Body of pancreas (tissue), 4 donors: ENCODE measurements around the gene PELI3. TPM values are rescaled to one million over a fixed set of nuclear protein-coding genes. Genes with fewer than 3 reads are reported as not detected.
A peak's percentile ranks its signal among the peaks of the same experiment; 100 is the strongest.

Experiments used
- ATAC-seq: fragments of 150-250 bp; one replicate; pipeline ENCODE4 v1.9.1; 2016
- DNase-seq, 4 donors: peaks; one replicate each; pipeline ENCODE4 v3.0.0-alpha.2; 2019
- H3K27ac ChIP-seq, 4 donors: fragments of 200-600 bp; sonication (generic); 1 replicate in 3 of 4; 2 replicates in 1 of 4; pipeline versions ENCODE4 v1.5.1 to v1.6.1; 2016 to 2019; ENCODE audit warnings: mild to moderate bottlenecking in 1 of 4, mixed read lengths in 1 of 4, moderate library complexity in 1 of 4
- H3K27me3 ChIP-seq, 2 donors: fragments of 200-600 bp; sonication (generic); one replicate each; pipeline ENCODE4 v1.6.0; 2016; ENCODE audit warnings: mild to moderate bottlenecking in 1 of 2
- H3K36me3 ChIP-seq, 2 donors: fragments of 200-600 bp; sonication (generic); replicated peaks in 1 of 2; 2 replicates each; pipeline ENCODE4 v1.5.1; 2016; ENCODE audit warnings: low read depth in 2 of 2; ENCODE audit not compliant: insufficient read depth in 1 of 2
- H3K4me1 ChIP-seq: fragments of 200-600 bp; sonication (generic); one replicate; pipeline ENCODE4 v1.6.0; 2016
- H3K4me3 ChIP-seq, 2 donors: fragments of 200-600 bp; sonication (generic); 1 replicate in 1 of 2; 2 replicates in 1 of 2; pipeline ENCODE4 v1.5.1; 2016 to 2019
- H3K9me3 ChIP-seq, 3 donors: fragments of 200-600 bp; sonication (generic); 1 replicate in 2 of 3; 2 replicates in 1 of 3; pipeline ENCODE4 v1.5.1; 2016
- CTCF ChIP-seq, 7 experiments: fragments of 450-650 bp in 4 of 7; fragments of 200-600 bp in 3 of 7; sonication (generic) in 3 of 7; IDR thresholded peaks; one replicate each; pipeline ENCODE4 v1.5.1; 2016 to 2019; ENCODE audit warnings: antibody characterized with exemption in 7 of 7
- POLR2A ChIP-seq, 3 donors: fragments of 450-650 bp; IDR thresholded peaks; one replicate each; pipeline ENCODE4 v1.6.1; 2016; ENCODE audit warnings: antibody characterized with exemption in 3 of 3, mild to moderate bottlenecking in 2 of 3
- WGBS, 2 donors: methylation state at CpG; one replicate each; pipeline ENCODE4 v1.1.5; 2017; 5-methylcytosine and 5-hydroxymethylcytosine counted together
- intact Hi-C: fragments of 100-400 bp; cut with DNase I; formaldehyde crosslinking; loops from one replicate; pipeline ENCODE4 v1.15.1; 2023
- total RNA-seq, 2 donors: library from RNA; depleted of rRNA; stranded (reverse); fragments of >200 nt; gene quantifications; one replicate each; pipeline ENCODE4 v1.1.0, GENCODE V29; 2016

PELI3 gene
- 10 to 100 TPM in 1 of 2 donors, 1 to 10 TPM in 1; 7.6 to 10.9 TPM for total RNA-seq

- Histone ChIP-seq H3K27me3 (no peaks in the 10 kb centered on the region), H3K27ac (peak within 1 kb of the TSS; percentile 44 to 80 (median 68)), H3K4me1 (peaks cover 17% of the 10 kb centered on the region), H3K4me3 (peak within 1 kb of the TSS; percentile 41), H3K36me3 (no peaks in the 10 kb centered on the region), H3K9me3 (no peaks in the 10 kb centered on the region)
- ATAC-seq (peak; percentile 95), DNase-seq (peak; percentile 92 to 95 (median 95))
- 1 to 4% methylated on average over 16 to 41 of the region's 63 CpGs for WGBS, 2 donors
- intact Hi-C loops: no loop called here
- no peak for TF ChIP-seq CTCF (IDR thresholded peaks at IDR 0.05)
- peak in 2 of 3 donors; percentile 52 to 59 for TF ChIP-seq POLR2A (IDR thresholded peaks at IDR 0.05)
Observed at GRCh38 chr11:66466225-66467033, at the start of gene PELI3. TSS of gene PELI3 (plus strand) at chr11:66466905. CDS start at chr11:66468129, 1,224 bp downstream.

GRCh38 chr11:66417000-66417399 is 49.7 kb upstream of the PELI3 start:
- no peak overlapping the region for H3K27ac ChIP-seq
- H3K9me3 ChIP-seq: no peaks in the 10 kb centered on the region
- WGBS, 2 donors: 49 to 51% methylated on average over 11 of the region's 11 CpGs
- TF ChIP-seq CTCF (IDR thresholded peaks at IDR 0.05) (no peak), POLR2A (IDR thresholded peaks at IDR 0.05) (no peak)
- H3K4me1 ChIP-seq: peaks cover 8% of the 10 kb centered on the region
- no peak overlapping the region for H3K4me3 ChIP-seq
- no peaks in the 10 kb centered on the region for H3K27me3 ChIP-seq
- ATAC-seq: no peak
- intact Hi-C loops: no loop called here
- no peak for DNase-seq
- H3K36me3 ChIP-seq: no peaks in the 10 kb centered on the region

- Histone ChIP-seq H3K9me3 (no peaks in the 10 kb centered on the region), H3K4me1 (peaks cover 8% of the 10 kb centered on the region), H3K27ac (no peak overlapping the region), H3K27me3 (no peaks in the 10 kb centered on the region), H3K36me3 (no peaks in the 10 kb centered on the region), H3K4me3 (no peak overlapping the region)
- ATAC-seq: peak; percentile 30
- no peak for TF ChIP-seq POLR2A (IDR thresholded peaks at IDR 0.05)
- peak in 3 of 7 experiments; percentile 4 to 28 (median 25) for TF ChIP-seq CTCF (IDR thresholded peaks at IDR 0.05)
- intact Hi-C loops: no loop called here
- 4 to 12% methylated on average over 16 of the region's 16 CpGs for WGBS, 2 donors
- DNase-seq: peak; percentile 61 to 71 (median 64)
Observed at GRCh38 chr11:66418168-66418985, 48.3 kb upstream of the PELI3 start.

- ATAC-seq (no peak), DNase-seq (no peak)
- Histone ChIP-seq H3K27ac (no peak overlapping the region), H3K36me3 (no peaks in the 10 kb centered on the region), H3K27me3 (no peaks in the 10 kb centered on the region), H3K4me1 (peaks cover 8% of the 10 kb centered on the region), H3K4me3 (no peak overlapping the region), H3K9me3 (no peaks in the 10 kb centered on the region)
- 44 to 46% methylated on average over 3 of the region's 3 CpGs for WGBS, 2 donors
- intact Hi-C loops: no loop called here
- TF ChIP-seq POLR2A (IDR thresholded peaks at IDR 0.05) (no peak), CTCF (IDR thresholded peaks at IDR 0.05) (no peak)
Observed at GRCh38 chr11:66418986-66419308, 47.8 kb upstream of the PELI3 start.
